GM18951 (cell line): ENCODE measurements around the gene BMPR2.
"Not testable (repeated sequence)": the region's sequence is repeated elsewhere in the genome, so short reads cannot be mapped to it uniquely, and the experiment has no call there.

Source experiments
- POLR2A ChIP-seq: IDR thresholded peaks from 4 replicates; pipeline ENCODE4 v1.6.1; 2011; ENCODE audit warnings: mild to moderate bottlenecking; ENCODE audit not compliant: insufficient read length, insufficient read depth; ENCODE audit errors: extremely low read depth
- in situ Hi-C: fragments of 300-500 bp; cut with MboI; formaldehyde crosslinking; loops from one replicate; pipeline ENCODE4 v1.12.0; 2022; ENCODE audit warnings: low sequenced_read_pairs, mixed read lengths, inconsistent platforms; ENCODE audit not compliant: unreplicated experiment

The BMPR2 gene

DNA sequence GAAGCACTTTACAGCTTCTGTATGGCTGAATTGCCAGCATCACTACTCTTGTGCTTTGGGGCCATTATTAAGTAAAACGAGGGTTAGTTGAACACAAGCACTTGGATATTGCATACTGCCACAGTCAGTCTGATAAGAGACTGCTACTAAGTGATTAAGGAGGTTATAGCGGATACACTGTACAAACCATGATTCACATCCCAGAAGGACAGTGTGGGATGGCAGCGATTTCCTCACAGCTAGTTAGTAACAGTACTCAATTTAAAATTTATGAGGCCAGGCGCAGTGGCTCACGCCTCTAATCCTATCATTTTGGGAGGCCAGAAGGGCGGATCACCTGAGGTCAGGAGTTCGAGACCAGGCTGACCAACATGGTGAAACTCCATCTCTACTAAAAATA is 2.6 kb upstream of the BMPR2 start:
- in situ Hi-C loops = no loop called here
- no peak for TF ChIP-seq POLR2A

DNA sequence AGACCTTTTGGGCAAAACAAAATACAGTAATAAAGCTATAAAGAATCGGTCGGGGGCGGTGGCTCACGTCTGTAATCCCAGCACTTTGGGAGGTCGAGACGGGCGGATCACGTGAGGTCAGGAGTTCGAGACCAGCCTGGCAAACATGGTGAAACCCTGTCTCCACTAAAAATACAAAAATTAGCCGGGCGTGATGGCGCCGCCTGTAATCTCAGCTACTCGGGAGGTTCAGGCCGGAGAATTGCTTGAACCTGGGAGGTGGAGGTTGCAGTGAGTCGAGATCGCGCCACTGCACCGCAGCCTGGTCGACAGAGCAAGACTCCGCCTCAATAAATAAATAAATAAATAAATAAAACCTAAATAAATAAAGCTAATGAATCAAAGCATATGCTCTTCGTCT is 1.7 kb upstream of the BMPR2 start:
- in situ Hi-C loops = not testable (repeated sequence)

DNA sequence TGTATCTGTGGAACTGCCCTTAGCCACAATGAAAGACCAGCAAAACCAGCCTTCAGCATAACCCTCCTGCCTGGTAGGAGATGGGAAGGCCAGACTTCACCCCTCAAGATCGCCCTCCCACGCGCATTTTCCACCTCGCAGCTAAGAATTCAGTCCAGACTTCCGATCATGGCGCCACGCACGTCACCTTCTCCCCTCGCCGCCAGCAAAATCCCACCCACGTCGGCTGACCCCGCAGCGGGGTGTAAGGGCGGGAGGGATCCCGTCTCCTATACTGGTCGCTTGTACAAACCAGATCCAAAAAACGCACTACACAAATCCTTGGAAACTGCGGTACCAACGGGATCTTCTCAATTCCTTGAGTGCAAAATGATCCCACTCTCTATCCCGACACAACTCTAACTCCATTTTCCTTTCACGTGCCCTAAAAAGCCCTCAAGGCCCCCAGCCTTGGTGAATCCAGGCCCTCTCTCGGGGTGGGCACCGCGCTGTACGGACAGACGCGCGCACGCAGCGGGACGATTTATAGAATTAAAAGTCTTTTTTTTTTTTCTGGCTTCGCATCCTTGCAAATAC is 1.0 kb upstream of the BMPR2 start:
- TF ChIP-seq POLR2A = no peak
- in situ Hi-C loops = no loop called here

DNA sequence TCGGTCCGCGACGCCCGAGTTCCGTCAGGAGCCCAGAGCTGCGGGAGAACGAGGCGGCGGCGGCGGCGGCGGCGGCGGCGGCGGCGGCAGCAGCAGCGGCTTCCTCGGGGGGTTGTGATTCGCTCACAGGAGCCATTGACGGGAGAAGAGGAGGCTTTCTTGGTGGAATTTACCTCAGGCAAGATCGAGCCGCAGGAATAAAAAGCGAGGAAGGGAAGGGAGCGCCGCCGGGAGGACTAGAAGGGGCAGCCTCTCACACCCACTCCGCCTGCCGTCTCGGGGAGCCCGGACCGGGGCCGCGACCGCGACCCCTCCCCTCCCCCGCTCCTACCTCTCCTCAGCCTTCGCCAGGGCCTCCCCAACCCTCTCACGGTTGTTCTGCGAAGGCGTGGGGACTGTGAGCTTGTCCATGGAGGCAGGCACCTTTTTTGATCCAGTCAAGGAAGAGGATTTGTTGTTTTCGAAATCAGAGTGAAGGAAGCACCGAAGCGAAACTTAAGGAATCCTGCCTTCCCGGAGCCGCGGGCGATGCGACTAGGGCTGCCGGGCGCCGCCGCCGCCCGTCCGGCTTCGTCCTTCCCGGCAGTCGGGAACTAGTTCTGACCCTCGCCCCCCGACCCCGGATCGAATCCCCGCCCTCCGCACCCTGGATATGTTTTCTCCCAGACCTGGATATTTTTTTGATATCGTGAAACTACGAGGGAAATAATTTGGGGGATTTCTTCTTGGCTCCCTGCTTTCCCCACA is 506 bp downstream of the BMPR2 start:
- no peak for TF ChIP-seq POLR2A
- in situ Hi-C loops = no loop called here

DNA sequence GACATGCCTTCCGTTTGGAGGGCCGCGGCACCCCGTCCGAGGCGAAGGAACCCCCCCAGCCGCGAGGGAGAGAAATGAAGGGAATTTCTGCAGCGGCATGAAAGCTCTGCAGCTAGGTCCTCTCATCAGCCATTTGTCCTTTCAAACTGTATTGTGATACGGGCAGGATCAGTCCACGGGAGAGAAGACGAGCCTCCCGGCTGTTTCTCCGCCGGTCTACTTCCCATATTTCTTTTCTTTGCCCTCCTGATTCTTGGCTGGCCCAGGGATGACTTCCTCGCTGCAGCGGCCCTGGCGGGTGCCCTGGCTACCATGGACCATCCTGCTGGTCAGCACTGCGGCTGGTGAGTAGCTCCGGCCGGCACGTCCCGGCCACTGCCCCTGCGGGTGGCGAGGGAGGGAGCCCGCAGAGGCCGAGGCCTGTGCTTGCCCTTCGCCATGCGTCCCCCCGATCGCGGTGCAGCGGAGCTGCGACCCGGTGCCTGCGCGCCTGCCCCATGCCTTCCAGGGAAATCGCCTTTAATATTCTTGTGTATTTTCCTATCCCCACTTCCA is 1.2 kb downstream of the BMPR2 start:
- TF ChIP-seq POLR2A = no peak
- in situ Hi-C loops = no loop called here

DNA sequence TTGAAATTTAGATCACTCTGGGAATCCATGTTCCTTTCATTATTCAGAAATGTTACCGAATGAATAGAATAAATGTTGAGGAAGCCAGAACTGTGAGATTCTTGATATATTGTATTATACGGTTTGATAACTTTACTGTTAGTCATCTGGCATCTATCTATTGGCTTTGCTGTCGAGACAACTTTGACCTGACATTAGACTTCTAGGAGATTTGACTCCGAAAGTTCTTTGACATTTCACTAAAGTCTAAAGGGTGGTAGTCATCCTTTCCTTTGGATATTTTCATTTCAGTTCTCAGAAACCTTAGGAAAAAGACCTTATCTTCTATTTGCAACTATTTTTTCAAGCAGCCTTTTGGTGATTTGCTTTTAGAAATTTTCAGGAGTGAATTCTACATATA is 1.9 kb downstream of the BMPR2 start:
- no peak for TF ChIP-seq POLR2A
- in situ Hi-C loops = no loop called here

DNA sequence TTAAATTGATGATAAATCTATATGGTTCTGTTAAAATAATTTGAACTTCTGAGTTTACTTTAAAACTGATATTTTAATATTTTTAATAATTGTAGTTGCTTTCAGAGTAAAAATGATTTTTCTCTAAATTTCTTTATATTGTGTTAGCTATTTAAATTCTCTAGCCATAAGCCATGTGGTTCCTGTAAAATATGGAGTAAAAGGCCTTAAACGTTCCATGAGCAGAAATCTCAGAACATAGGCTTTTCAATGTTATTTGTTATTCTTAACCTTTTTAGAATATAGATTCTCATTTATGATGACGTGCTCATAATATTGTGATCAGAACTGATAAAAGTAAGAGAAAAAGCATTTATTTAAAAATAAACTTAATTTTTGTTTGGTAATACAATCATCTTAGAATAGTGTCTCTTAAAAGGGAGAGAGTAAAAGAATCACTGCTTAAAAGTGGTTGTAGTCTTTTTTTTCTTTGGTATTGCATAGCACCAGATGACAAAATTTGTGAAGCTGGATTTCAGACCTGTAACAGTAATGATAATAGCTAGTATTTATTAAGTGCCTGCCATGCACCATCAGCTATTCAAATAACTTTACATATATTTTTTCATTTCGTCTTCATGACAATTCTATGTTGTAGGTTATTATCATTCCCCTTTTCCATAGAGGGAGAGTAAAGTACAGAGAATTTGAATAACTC is 2.7 kb downstream of the BMPR2 start:
- no peak for TF ChIP-seq POLR2A
- in situ Hi-C loops = no loop called here

DNA sequence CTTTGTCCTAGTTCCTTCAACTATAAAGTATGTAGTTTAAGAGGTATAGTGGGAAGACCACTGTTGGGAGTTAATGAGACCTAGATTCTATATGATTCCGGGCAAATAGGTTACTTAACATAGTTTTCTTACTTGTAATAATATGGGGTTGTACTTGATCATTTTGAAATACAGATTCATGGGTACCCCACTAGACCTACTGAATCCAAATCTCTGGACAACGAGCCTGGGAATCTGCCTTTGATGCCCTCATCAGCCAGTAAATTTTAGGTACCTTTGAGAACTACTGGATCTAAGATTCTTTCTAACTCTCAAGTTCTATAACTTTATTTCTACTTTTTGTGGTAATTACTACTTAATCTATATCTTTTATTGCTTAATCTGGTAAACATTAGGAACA is 6.6 kb downstream of the BMPR2 start:
- in situ Hi-C loops = no loop called here
- no peak for TF ChIP-seq POLR2A

DNA sequence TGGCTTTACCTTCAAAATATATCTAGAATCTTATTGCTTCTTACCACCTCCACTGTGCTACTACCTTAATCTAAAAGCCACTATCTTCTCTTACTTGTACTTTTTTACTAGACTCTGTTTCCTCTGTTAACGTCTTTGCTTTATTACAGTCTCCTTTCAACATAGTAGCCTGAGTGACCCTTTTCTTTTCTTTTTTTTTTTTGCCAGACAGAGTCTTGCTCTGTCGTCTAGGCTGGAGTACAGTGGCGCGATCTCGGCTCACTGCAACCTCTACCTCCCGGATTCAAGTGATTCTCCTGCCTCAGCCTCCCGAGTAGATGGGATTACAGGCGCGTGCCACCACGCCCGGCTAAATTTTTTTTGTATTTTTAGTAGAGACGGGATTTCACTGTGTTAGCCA is 10.4 kb downstream of the BMPR2 start:
- in situ Hi-C loops = not testable (repeated sequence)

DNA sequence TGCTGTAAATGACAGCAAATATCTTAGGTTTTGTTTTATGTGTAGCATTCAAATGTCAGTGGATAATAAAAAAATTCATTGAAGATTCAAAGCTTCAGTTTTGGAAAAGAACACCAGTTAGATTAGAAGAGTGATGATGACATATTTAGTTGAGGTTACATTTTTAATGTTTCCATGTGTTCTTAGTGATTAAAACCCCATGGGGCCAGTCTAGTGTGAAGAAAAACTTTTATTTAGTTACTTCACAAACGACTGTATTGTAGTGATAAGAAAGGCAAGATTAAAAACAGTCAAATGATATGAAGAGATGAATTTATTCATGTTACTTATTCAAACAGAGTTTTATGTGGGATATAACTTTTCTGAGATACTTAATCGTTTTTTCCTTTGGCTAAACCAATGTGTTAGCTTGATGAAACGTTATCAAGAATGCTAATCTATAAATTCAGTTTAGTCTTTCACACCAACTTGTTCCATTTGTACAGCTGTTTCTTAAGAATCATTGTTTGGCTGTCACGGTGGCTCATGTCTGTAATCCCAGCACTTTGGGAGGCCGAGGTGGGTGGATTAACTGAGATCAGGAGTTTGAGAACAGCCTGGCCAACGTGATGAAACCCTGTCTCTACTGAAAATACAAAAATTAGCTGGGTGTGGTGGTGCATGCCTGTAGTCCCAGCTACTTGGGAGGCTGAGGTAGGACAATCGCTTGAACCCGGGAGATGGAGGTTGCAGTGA is 11.6 kb downstream of the BMPR2 start:
- TF ChIP-seq POLR2A = no peak
- in situ Hi-C loops = no loop called here

DNA sequence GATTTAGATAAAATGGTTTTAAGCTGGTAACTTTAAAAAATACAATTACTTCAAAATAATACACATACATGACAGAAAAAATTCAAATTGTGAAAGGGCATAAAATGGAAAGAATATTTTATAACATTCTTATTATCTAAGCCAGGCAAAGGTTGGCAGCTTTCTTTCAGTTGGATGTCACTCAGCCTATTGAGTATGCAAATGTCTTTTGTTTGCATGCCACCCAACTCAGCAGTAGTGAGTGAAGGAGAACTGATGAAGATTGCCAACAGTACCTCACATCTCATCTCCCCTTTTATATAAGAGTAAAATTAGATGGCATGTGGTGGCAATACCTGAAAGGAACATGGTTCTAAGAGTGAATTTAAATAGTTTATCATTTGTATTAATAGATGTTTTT is 24.8 kb downstream of the BMPR2 start:
- in situ Hi-C loops = no loop called here
- no peak for TF ChIP-seq POLR2A

DNA sequence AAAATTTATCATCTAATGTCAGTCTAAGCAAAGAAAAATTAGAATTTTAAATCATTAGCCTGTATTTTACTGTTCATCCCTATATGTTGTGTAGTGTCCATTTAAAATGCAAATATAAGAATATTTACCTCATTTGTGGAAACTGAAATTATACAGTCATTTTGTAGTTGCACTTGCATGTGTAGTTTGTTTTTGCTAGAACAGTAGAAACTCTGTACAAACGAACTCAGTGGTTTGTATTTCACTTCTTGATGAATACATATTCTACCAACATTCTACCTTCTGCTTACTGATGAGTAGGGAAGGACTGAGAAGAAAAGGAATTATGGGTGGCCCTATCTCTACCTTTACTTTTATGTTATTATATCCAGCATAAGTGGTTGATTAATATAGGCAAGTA is 29.7 kb downstream of the BMPR2 start:
- in situ Hi-C loops = no loop called here
- no peak for TF ChIP-seq POLR2A

DNA sequence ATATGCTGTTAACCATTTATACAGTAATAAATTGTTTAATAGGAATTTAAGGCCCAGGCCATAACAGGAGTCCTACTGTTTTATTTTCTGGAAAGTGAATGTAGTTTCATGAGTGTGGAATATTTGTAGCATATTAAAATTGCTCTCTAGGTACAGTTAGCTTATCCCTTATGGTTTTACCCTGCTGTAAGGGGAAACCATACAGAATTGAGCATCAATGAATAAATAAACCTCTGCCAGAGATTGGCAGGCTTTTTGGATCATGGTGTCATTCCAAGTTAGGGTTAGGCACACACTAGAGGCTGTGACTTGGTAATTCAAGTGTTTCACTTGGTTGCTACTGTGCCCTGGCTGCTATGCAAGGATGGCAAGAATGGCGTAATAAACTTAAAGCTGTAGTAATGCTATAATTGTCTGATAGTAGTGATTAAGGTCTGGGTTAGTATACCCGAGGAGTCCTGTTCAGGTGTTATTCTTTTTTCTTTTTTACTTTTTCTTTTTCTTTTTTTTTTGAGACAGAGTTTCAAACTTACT is 30.4 kb downstream of the BMPR2 start:
- TF ChIP-seq POLR2A = no peak
- in situ Hi-C loops = no loop called here
